Cardiac fibroblast (primary cell): Measurements from ENCODE around the gene TMEM121B.
"Not testable (repeated sequence)": the region's sequence is repeated elsewhere in the genome, so short reads cannot be mapped to it uniquely, and the experiment has no call there.

ENCODE experiments used
- DNase-seq, 2 donors: peaks; one replicate each; pipeline versions ENCODE4 v3.0.0 to v3.0.0-alpha.2; 2010; ENCODE audit warnings: low read depth in 2 of 2
- H3K4me3 ChIP-seq, 2 donors: replicated peaks in 1 of 2; 1 replicate in 1 of 2; 2 replicates in 1 of 2; pipeline ENCODE4 v1.5.1; 2011; ENCODE audit warnings: low read depth in 2 of 2, low read length in 2 of 2, mild to moderate bottlenecking in 2 of 2, moderate library complexity in 1 of 2
- CTCF ChIP-seq: IDR thresholded peaks from one replicate; pipeline ENCODE4 v1.5.1; 2011; ENCODE audit warnings: low read depth, mild to moderate bottlenecking, low read length, inconsistent platforms

Gene TMEM121B

GRCh38 chr22:17149076-17149815, 28.1 kb upstream of the TMEM121B start:
- no peak for DNase-seq
- no peak overlapping the region for H3K4me3 ChIP-seq
- TF ChIP-seq CTCF: no peak

- H3K4me3 ChIP-seq, DNase-seq: not testable (repeated sequence)
These were observed 26.3 kb upstream of the TMEM121B start for GRCh38 chr22:17147458-17147857.

- TF ChIP-seq CTCF: no peak
- no peak overlapping the region for H3K4me3 ChIP-seq
- DNase-seq: no peak
These were observed 24.0 kb upstream of the TMEM121B start for GRCh38 chr22:17145021-17145680.

- no peak overlapping the region for H3K4me3 ChIP-seq
- TF ChIP-seq CTCF: no peak
- DNase-seq: no peak
These were observed 22.7 kb upstream of the TMEM121B start for GRCh38 chr22:17143826-17144225.

- no peak overlapping the region for H3K4me3 ChIP-seq
- TF ChIP-seq CTCF: no peak
- no peak for DNase-seq
These were observed 21.9 kb upstream of the TMEM121B start for GRCh38 chr22:17143101-17143500.

- H3K4me3 ChIP-seq: no peak overlapping the region
- TF ChIP-seq CTCF: no peak
- no peak for DNase-seq
These were observed 19.9 kb upstream of the TMEM121B start for GRCh38 chr22:17140826-17141766.

- DNase-seq: no peak
- H3K4me3 ChIP-seq: no peak overlapping the region
- no peak for TF ChIP-seq CTCF
These were observed 18.9 kb upstream of the TMEM121B start for GRCh38 chr22:17140022-17140421.
